ENCODE data around the gene LMNTD2. TPM values are rescaled to one million over a fixed set of nuclear protein-coding genes. Genes with fewer than 3 reads are reported as not detected.
A peak's percentile ranks its signal among the peaks of the same experiment; 100 is the strongest.
"Not testable (repeated sequence)": the region's sequence is repeated elsewhere in the genome, so short reads cannot be mapped to it uniquely, and the experiment has no call there.

The LMNTD2 gene
- total RNA-seq, 1 donor from 2014 or later: 0.78 TPM

- DNase-seq (ENCODE audit: low read depth): not testable (repeated sequence)
These were observed 43.4 kb downstream of the LMNTD2 start for GRCh38 chr11:516918-517685.

- DNase-seq (ENCODE audit: low read depth): no peak
These were observed 44.1 kb downstream of the LMNTD2 start for GRCh38 chr11:516400-516799.

- no peak for DNase-seq (ENCODE audit: low read depth)
These were observed 45.4 kb downstream of the LMNTD2 start for GRCh38 chr11:515131-515530.

- no peak for DNase-seq (ENCODE audit: low read depth)
These were observed 45.9 kb downstream of the LMNTD2 start for GRCh38 chr11:514606-515005.

- no peak for DNase-seq (ENCODE audit: low read depth)
These were observed 47.6 kb downstream of the LMNTD2 start for GRCh38 chr11:512761-513595.

GRCh38 chr11:508956-509355 lies 51.6 kb downstream of the LMNTD2 start:
- DNase-seq (ENCODE audit: low read depth): no peak

- no peak for DNase-seq (ENCODE audit: low read depth)
These were observed 52.6 kb downstream of the LMNTD2 start for GRCh38 chr11:507727-508515.

GRCh38 chr11:506995-507726 lies 53.4 kb downstream of the LMNTD2 start, which contains the start of gene RNH1:
TSS of gene RNH1 (minus strand) at chr11:507242. CDS start at chr11:502162, 5,080 bp downstream.
- DNase-seq (ENCODE audit: low read depth): peak; percentile 94

- peak; percentile 97 for DNase-seq (ENCODE audit: low read depth)
These were observed 54.1 kb downstream of the LMNTD2 start for GRCh38 chr11:506238-506994.

- DNase-seq (ENCODE audit: low read depth): no peak
These were observed 55.6 kb downstream of the LMNTD2 start for GRCh38 chr11:504994-505344.

MicroRNAs within 50 kb of the gene (microRNA counts, 767-probe panel; counts per million panel counts)
- not detected for microRNA hsa-miR-210

Small RNA genes lying within 50 kb of the gene (microRNA-seq; reads per million reads assigned to microRNA genes)
- gene MIR210: 1,059 reads per million, percentile 80 among the genes with 10 or more reads in this experiment

Other genes with a start within 250 kb of the LMNTD2 start
- 14.3 and 17.3 TPM in 2 replicates for gene IFITM1, start 246.7 kb downstream of the LMNTD2 start, total RNA-seq
- 33.1 and 57.7 TPM in 2 replicates for gene IFITM3, start 239.9 kb downstream of the LMNTD2 start, total RNA-seq
- gene B4GALNT4, start 191.2 kb downstream of the LMNTD2 start, total RNA-seq: 0.40 and 1.3 TPM in 2 replicates
- 1.4 and 8.9 TPM in 2 replicates for gene PKP3, start 166.5 kb downstream of the LMNTD2 start, total RNA-seq
- gene SIGIRR, start 145.7 kb downstream of the LMNTD2 start, total RNA-seq: 1.5 and 1.7 TPM in 2 replicates
- gene ANO9, start 118.7 kb downstream of the LMNTD2 start, total RNA-seq: 0.42 and 0.94 TPM in 2 replicates
- gene PTDSS2, start 110.5 kb downstream of the LMNTD2 start, total RNA-seq: 78.1 and 110 TPM in 2 replicates
- gene RNH1, start 53.5 kb downstream of the LMNTD2 start, total RNA-seq: 419 and 464 TPM in 2 replicates
- 37.9 and 66.0 TPM in 2 replicates for gene HRAS, start 25.2 kb downstream of the LMNTD2 start, total RNA-seq
- gene LRRC56, start 23.2 kb downstream of the LMNTD2 start, total RNA-seq: 1.3 and 2.3 TPM in 2 replicates
- gene RASSF7, start 232 bp upstream of the LMNTD2 start, total RNA-seq: 21.1 and 32.2 TPM in 2 replicates
- gene PHRF1, start 15.7 kb upstream of the LMNTD2 start, total RNA-seq: 27.7 and 31.2 TPM in 2 replicates
- gene IRF7, start 55.2 kb upstream of the LMNTD2 start, total RNA-seq: 25.1 and 29.3 TPM in 2 replicates
- gene CDHR5, start 64.2 kb upstream of the LMNTD2 start, total RNA-seq: not detected in 2 replicates
- gene SCT, start 66.4 kb upstream of the LMNTD2 start, total RNA-seq: not detected in 2 replicates
- not detected in 2 replicates for gene DRD4, start 76.5 kb upstream of the LMNTD2 start, total RNA-seq
- gene DEAF1, start 134.5 kb upstream of the LMNTD2 start, total RNA-seq: 22.5 and 35.8 TPM in 2 replicates
- gene TMEM80, start 135.1 kb upstream of the LMNTD2 start, total RNA-seq: 37.8 and 44.7 TPM in 2 replicates
- gene EPS8L2, start 145.5 kb upstream of the LMNTD2 start, total RNA-seq: 20.4 and 26.5 TPM in 2 replicates
- gene TALDO1, start 186.7 kb upstream of the LMNTD2 start, total RNA-seq: 118 and 155 TPM in 2 replicates
- 34.5 and 45.8 TPM in 2 replicates for gene GATD1, start 216.7 kb upstream of the LMNTD2 start, total RNA-seq
- 0.53 and 0.94 TPM in 2 replicates for gene CEND1, start 229.4 kb upstream of the LMNTD2 start, total RNA-seq
- gene SLC25A22, start 237.5 kb upstream of the LMNTD2 start, total RNA-seq: 8.0 and 15.5 TPM in 2 replicates
- 10.5 and 14.7 TPM in 2 replicates for gene PIDD1, start 244.5 kb upstream of the LMNTD2 start, total RNA-seq
- gene RPLP2, start 249.2 kb upstream of the LMNTD2 start, total RNA-seq: 381 and 504 TPM in 2 replicates

All from myocyte (in vitro differentiated cells).